GM12878 (cell line): ENCODE measurements around the gene NIN.

ENCODE experiments used
- FOXM1 ChIP-seq: IDR thresholded peaks from 2 replicates; pipeline ENCODE4 v1.6.1; 2012; ENCODE audit warnings: low read depth, mild to moderate bottlenecking, inconsistent platforms, low read length, moderate library complexity
- TCF12 ChIP-seq: IDR thresholded peaks from 2 replicates; pipeline ENCODE4 v1.6.1; 2011; ENCODE audit warnings: low read depth, mild to moderate bottlenecking, low read length

GRCh38 chr14:50704454-50705010 is 126.4 kb downstream of the NIN start:
- TF ChIP-seq FOXM1 = no peak
- no peak for TF ChIP-seq TCF12
